ENCODE results near the gene ENO4. TPM values are rescaled to one million over a fixed set of nuclear protein-coding genes. Genes with fewer than 3 reads are reported as not detected.
A peak's percentile ranks its signal among the peaks of the same experiment; 100 is the strongest.

Gene ENO4
- polyA plus RNA-seq, 1 of the 3 experiments (the other 2 are of a cell fraction), result 0.36 TPM

GRCh38 chr10:116809483-116810119, 39.7 kb upstream of the ENO4 start:
- H3K4me2 ChIP-seq, result no peak overlapping the region
- POLR2A ChIA-PET, result no interaction called here
- CTCF ChIA-PET, result interaction anchor here (0.6 to 6.7 kb wide), 28 partner anchors 8 to 407 kb away, joined by 3 to 56 read pairs (median 4); no protein-coding TSS in a partner anchor
- H3K79me2 ChIP-seq (ENCODE audit: insufficient read depth), result no peaks in the 10 kb centered on the region
- H3K27me3 ChIP-seq (ENCODE audit: insufficient read depth), result peaks cover 3% of the 10 kb centered on the region; the same call in 1 of the 2 replicates
- TF ChIP-seq FOXJ3 (CRISPR knock-in tag; IDR thresholded peaks at IDR 0.05), result no peak
- TF ChIP-seq RAD21 (IDR thresholded peaks at IDR 0.05; ENCODE audit: low read length), result 0 out of 2 replicates have a peak, but pooled peaks have one; percentile 8
- TF ChIP-seq GATA2 (CRISPR knock-in tag; IDR thresholded peaks at IDR 0.05), result no peak
- peak; percentile 54 for TF ChIP-seq CTCF (IDR thresholded peaks at IDR 0.05)
- no peaks in the 10 kb centered on the region for H3K9me3 ChIP-seq
- DNase-seq, result peak; percentile 70
- H3K27ac ChIP-seq (ENCODE audit: low read depth in 2 of 2, low read length in 1 of 2), result no peak overlapping the region
- no peak overlapping the region for H3K4me3 ChIP-seq (ENCODE audit: low read depth in 2 of 2, low read length in 1 of 2)
- no peaks in the 10 kb centered on the region; a peak in 1 of 4 replicates for H3K4me1 ChIP-seq (ENCODE audit: control insufficient read depth in 1 of 2, insufficient read depth in 2 of 2, low read depth in 1 of 2, low read length in 1 of 2)
- no peak overlapping the region for H2AFZ ChIP-seq (ENCODE audit: low read depth)
- no peak overlapping the region for H3K9ac ChIP-seq
- no peaks in the 10 kb centered on the region for H3F3A ChIP-seq (replicated peaks; ENCODE audit: insufficient read depth)
- no peaks in the 10 kb centered on the region for H3K36me3 ChIP-seq (replicated peaks in 1 of 2; ENCODE audit: control insufficient read depth in 1 of 2, insufficient read depth in 2 of 2, low read length in 1 of 2)
- no peaks in the 10 kb centered on the region for H4K20me1 ChIP-seq (ENCODE audit: insufficient read depth)
- H3K9me2 ChIP-seq, result no peaks in the 10 kb centered on the region
- 39% methylated on average over 15 of the region's 20 CpGs for WGBS (ENCODE audit: low lambda C conversion rate)

- H3K9ac ChIP-seq, result no peak overlapping the region
- H3F3A ChIP-seq (replicated peaks; ENCODE audit: insufficient read depth), result no peaks in the 10 kb centered on the region
- no peaks in the 10 kb centered on the region for H3K79me2 ChIP-seq (ENCODE audit: insufficient read depth)
- ChIA-PET POLR2A (no interaction called here), CTCF (interaction anchor here (0.6 to 6.7 kb wide), 23 partner anchors 9 to 406 kb away, joined by 3 to 56 read pairs (median 4); no protein-coding TSS in a partner anchor)
- no peak overlapping the region for H3K27ac ChIP-seq (ENCODE audit: low read depth in 2 of 2, low read length in 1 of 2)
- H3K4me1 ChIP-seq (ENCODE audit: control insufficient read depth in 1 of 2, insufficient read depth in 2 of 2, low read depth in 1 of 2, low read length in 1 of 2), result no peaks in the 10 kb centered on the region; a peak in 1 of 4 replicates
- no peak for TF ChIP-seq MAX (IDR thresholded peaks at IDR 0.05; ENCODE audit: low read depth)
- TF ChIP-seq USF1 (IDR thresholded peaks at IDR 0.05; ENCODE audit: borderline replicate concordance, low read depth), result no peak
- TF ChIP-seq TCF12 (IDR thresholded peaks at IDR 0.05), result no peak
- TF ChIP-seq FOXJ3 (CRISPR knock-in tag; IDR thresholded peaks at IDR 0.05), result no peak
- TF ChIP-seq RFX5 (IDR thresholded peaks at IDR 0.05; ENCODE audit: low read length), result no peak
- TF ChIP-seq JUND (IDR thresholded peaks at IDR 0.05), result no peak
- TF ChIP-seq TEAD4 (IDR thresholded peaks at IDR 0.05; ENCODE audit: borderline replicate concordance, insufficient read depth), result no peak
- TF ChIP-seq PBX3 (IDR thresholded peaks at IDR 0.05), result no peak
- TF ChIP-seq NRF1 (IDR thresholded peaks at IDR 0.05; ENCODE audit: low read depth, low read length), result no peak
- TF ChIP-seq ELF1 (IDR thresholded peaks at IDR 0.05), result no peak
- no peak for TF ChIP-seq GABPA (IDR thresholded peaks at IDR 0.05; ENCODE audit: low read depth)
- no peak for TF ChIP-seq MEF2A (IDR thresholded peaks at IDR 0.05; ENCODE audit: borderline replicate concordance, low read depth)
- TF ChIP-seq EZH2phosphoT487 (IDR thresholded peaks at IDR 0.05; ENCODE audit: borderline replicate concordance, low read depth), result no peak
- TF ChIP-seq SMC3 (IDR thresholded peaks at IDR 0.05; ENCODE audit: low read depth, low read length), result no peak
- TF ChIP-seq RXRA (IDR thresholded peaks at IDR 0.05; ENCODE audit: borderline replicate concordance, low read depth), result no peak
- no peak for TF ChIP-seq MXI1 (IDR thresholded peaks at IDR 0.05; ENCODE audit: low read depth, low read length)
- no peak for TF ChIP-seq GATA2 (CRISPR knock-in tag; IDR thresholded peaks at IDR 0.05)
- no peak for TF ChIP-seq RCOR1 (IDR thresholded peaks at IDR 0.05; ENCODE audit: low read length)
- TF ChIP-seq SIN3A (IDR thresholded peaks at IDR 0.05; ENCODE audit: borderline replicate concordance, low read depth, low read length), result no peak
- 77% methylated on average over 10 of the region's 10 CpGs for WGBS (ENCODE audit: low lambda C conversion rate)
- H4K20me1 ChIP-seq (ENCODE audit: insufficient read depth), result no peaks in the 10 kb centered on the region
- no peaks in the 10 kb centered on the region for H3K9me2 ChIP-seq
- no peak for DNase-seq
- H2AFZ ChIP-seq (ENCODE audit: low read depth), result no peak overlapping the region
- no peak overlapping the region for H3K4me3 ChIP-seq (ENCODE audit: low read depth in 2 of 2, low read length in 1 of 2)
- no peaks in the 10 kb centered on the region; the same call in 1 of the 2 replicates for H3K27me3 ChIP-seq (ENCODE audit: insufficient read depth)
- H3K4me2 ChIP-seq, result no peak overlapping the region
- no peaks in the 10 kb centered on the region for H3K36me3 ChIP-seq (replicated peaks in 1 of 2; ENCODE audit: control insufficient read depth in 1 of 2, insufficient read depth in 2 of 2, low read length in 1 of 2)
- H3K9me3 ChIP-seq, result no peaks in the 10 kb centered on the region
These were observed 39.2 kb upstream of the ENO4 start for GRCh38 chr10:116810120-116810500.
